GM12878 (cell line): ENCODE measurements around the gene IPO11. TPM values are rescaled to one million over a fixed set of nuclear protein-coding genes. Genes with fewer than 3 reads are reported as not detected.

Experiments
- ATAC-seq: fragments of 200-7000 bp; cut with Tn5 transposase; 3 replicates; pipeline ENCODE4 v1.9.1; 2020; ENCODE audit warnings: mild to moderate bottlenecking, moderate library complexity
- BruUV-seq: library from RNA; stranded (reverse); fragments of 400-500 nt; replicated peaks from 2 replicates; lab custom pipeline; 2021; lab: Mats Ljungman, UMichigan
- CTCF ChIA-PET: fragments of 300-600 bp; sonication (Branson Sonifier 250); formaldehyde crosslinking; extraction: SDS; loops from one replicate; lab custom pipeline; 2021; ENCODE audit warnings: inconsistent platforms; lab: Yijun Ruan, JAX
- POLR2A ChIA-PET: fragments of 350-600 bp; formaldehyde crosslinking; extraction: SDS; loops from one replicate; lab custom pipeline; 2021; ENCODE audit warnings: inconsistent platforms; lab: Charles Lee
- RAD21 ChIA-PET: fragments of 300-600 bp; sonication (Branson Sonifier 250); formaldehyde crosslinking; loops from one replicate; lab custom pipeline; 2023; ENCODE audit warnings: antibody characterized with exemption; ENCODE audit not compliant: unreplicated experiment; lab: Charles Lee
- SMC1A ChIA-PET: fragments of 300-600 bp; sonication (Branson Sonifier 250); formaldehyde crosslinking; loops from one replicate; lab custom pipeline; 2023; ENCODE audit not compliant: unreplicated experiment, uncharacterized antibody; lab: Charles Lee
- DNase-seq: peaks from one replicate; pipeline ENCODE4 v3.0.0-alpha.2; 2011; ENCODE audit warnings: low read depth, low spot score
- FAIRE-seq: peaks from 3 replicates; lab custom pipeline; 2011; peaks lifted over from hg19 to GRCh38; lab: Jason Lieb, UNC
- H2AFZ ChIP-seq: 2 replicates; pipeline ENCODE4 v1.6.0; 2011; ENCODE audit warnings: low read depth, low read length, control low read depth; ENCODE audit not compliant: control insufficient read depth
- H3K27ac ChIP-seq: 2 replicates; pipeline ENCODE4 v1.5.1; 2011; ENCODE audit warnings: control low read depth; ENCODE audit not compliant: control insufficient read depth, insufficient read depth
- H3K27me3 ChIP-seq, 2 experiments: replicated peaks in 1 of 2; 2 replicates each; pipeline versions ENCODE4 v1.6.0 to v1.6.1; 2011; ENCODE audit warnings: low read length in 1 of 2; ENCODE audit not compliant: control insufficient read depth in 2 of 2, insufficient read depth in 2 of 2
- H3K36me3 ChIP-seq, 2 experiments: 2 replicates each; pipeline ENCODE4 v1.5.1; 2011; ENCODE audit warnings: low read length in 1 of 2; ENCODE audit not compliant: control insufficient read depth in 2 of 2, insufficient read depth in 2 of 2
- H3K4me1 ChIP-seq: 2 replicates; pipeline ENCODE4 v1.6.1; 2011; ENCODE audit warnings: mild to moderate bottlenecking, low read length, moderate library complexity, mixed read lengths; ENCODE audit not compliant: control insufficient read depth, insufficient read depth
- H3K4me2 ChIP-seq: 2 replicates; pipeline ENCODE4 v1.6.0; 2011; ENCODE audit warnings: control low read depth; ENCODE audit not compliant: control insufficient read depth, insufficient read depth
- H3K4me3 ChIP-seq: fragments of 200-600 bp; sonication (generic); 2 replicates; pipeline ENCODE4 v1.5.1; 2016
- H3K79me2 ChIP-seq: 2 replicates; pipeline ENCODE4 v1.6.0; 2011; ENCODE audit warnings: low read length; ENCODE audit not compliant: control insufficient read depth, insufficient read depth
- H3K9ac ChIP-seq: 2 replicates; pipeline ENCODE4 v1.8.0; 2011; ENCODE audit warnings: low read length, control low read depth, mixed read lengths; ENCODE audit not compliant: control insufficient read depth, insufficient read depth
- H3K9me3 ChIP-seq: replicated peaks from 3 replicates; pipeline ENCODE4 v1.5.1; 2011; ENCODE audit warnings: mild to moderate bottlenecking, low read length; ENCODE audit not compliant: control insufficient read depth, insufficient read depth
- H4K20me1 ChIP-seq: 2 replicates; pipeline ENCODE4 v1.6.0; 2011; ENCODE audit not compliant: control insufficient read depth, insufficient read depth
- BCL11A ChIP-seq: IDR thresholded peaks from 2 replicates; pipeline ENCODE4 v1.6.1; 2011; ENCODE audit warnings: low read depth, low read length
- E4F1 ChIP-seq: fragments of 450-650 bp; IDR thresholded peaks from 2 replicates; pipeline ENCODE4 v1.6.1; 2018; ENCODE audit warnings: borderline replicate concordance, mild to moderate bottlenecking; ENCODE audit not compliant: partially characterized antibody
- MYC ChIP-seq: IDR thresholded peaks from 2 replicates; pipeline ENCODE4 v1.6.1; 2011; ENCODE audit warnings: mild to moderate bottlenecking, low read length, moderate library complexity, inconsistent platforms; ENCODE audit not compliant: insufficient read depth, insufficient replicate concordance, insufficient read length, severe bottlenecking
- NFXL1 ChIP-seq: fragments of 450-650 bp; IDR thresholded peaks from 2 replicates; pipeline ENCODE4 v1.6.1; 2017; ENCODE audit warnings: antibody characterized with exemption, mild to moderate bottlenecking, borderline replicate concordance
- NFYB ChIP-seq: IDR thresholded peaks from 2 replicates; pipeline ENCODE4 v1.6.1; 2011; ENCODE audit warnings: low read depth, mild to moderate bottlenecking, low read length, improper control_type of control experiment, moderate library complexity; ENCODE audit not compliant: insufficient read depth
- PAX8 ChIP-seq: fragments of 450-650 bp; IDR thresholded peaks from 2 replicates; pipeline ENCODE4 v1.6.1; 2017; ENCODE audit warnings: mild to moderate bottlenecking, moderate library complexity
- RB1 ChIP-seq: fragments of 450-650 bp; formaldehyde crosslinking; IDR thresholded peaks from 2 replicates; pipeline ENCODE4 v1.6.1; 2017; ENCODE audit warnings: mild to moderate bottlenecking, borderline replicate concordance
- SUZ12 ChIP-seq: fragments of 200-600 bp; sonication (generic); IDR thresholded peaks from one replicate; pipeline ENCODE4 v1.6.1; 2018; ENCODE audit warnings: antibody characterized with exemption, mild to moderate bottlenecking; ENCODE audit not compliant: unreplicated experiment
- TCF7 ChIP-seq: IDR thresholded peaks from 2 replicates; pipeline ENCODE4 v1.6.1; 2014; ENCODE audit warnings: antibody characterized with exemption, borderline replicate concordance
- YY1 ChIP-seq: IDR thresholded peaks from 2 replicates; pipeline ENCODE4 v1.6.1; 2011; ENCODE audit warnings: low read depth, mild to moderate bottlenecking, low read length
- WGBS: methylation state at CpG from one replicate; pipeline ENCODE4 v1.1.6; 2016; ENCODE audit warnings: low lambda C conversion rate; ENCODE audit not compliant: insufficient replicate concordance, insufficient coverage; ENCODE audit errors: missing lambda C conversion rate; 5-methylcytosine and 5-hydroxymethylcytosine counted together
- in situ Hi-C: fragments of 300-500 bp; cut with MboI; formaldehyde crosslinking; loops from 9 replicates; pipeline ENCODE4 v1.14.3; 2018; ENCODE audit warnings: mixed read lengths
- intact Hi-C: fragments of 100-400 bp; cut with micrococcal nuclease; formaldehyde crosslinking; loops from one replicate; pipeline ENCODE4 v1.14.2; 2022; ENCODE audit not compliant: unreplicated experiment
- polyA plus RNA-seq, 11 experiments: library from polyadenylated mRNA; depleted of rRNA in 4 of 11; unstranded in 6 of 11; stranded (reverse) in 5 of 11; fragments of >200 nt; fragmentation: Nextera tagmentation in 4 of 11; fragmentation: Illumina TruSeq in 1 of 11; extraction: Ambion mirVana in 4 of 11; extraction: Trizol in 1 of 11; gene quantifications; 1 replicate in 1 of 11; 2 replicates in 10 of 11; pipeline versions ENCODE4 v1.2.1 to v1.2.3, GENCODE V29; 2011 to 2016; ENCODE audit warnings: inconsistent platforms in 2 of 11, missing spikeins in 2 of 11, low read depth in 1 of 11
- total RNA-seq, 4 experiments: library from RNA; depleted of rRNA in 3 of 4; stranded (reverse); fragments of >200 nt in 3 of 4; fragmentation: Illumina TruSeq in 1 of 4; extraction: Trizol in 1 of 4; gene quantifications; 2 replicates each; pipeline versions ENCODE4 v1.2.1 to v1.2.3, GENCODE V29; 2013 to 2021
- TF ChIP-seq, protein P1 (sequence below): IDR thresholded peaks from 2 replicates; pipeline ENCODE4 v1.6.1; 2011; ENCODE audit warnings: low read depth, mild to moderate bottlenecking, low read length, moderate library complexity, borderline replicate concordance; ENCODE audit errors: extremely low read depth
- TF ChIP-seq, protein P2 (sequence below): IDR thresholded peaks from 2 replicates; pipeline ENCODE4 v1.6.1; 2012; ENCODE audit warnings: mild to moderate bottlenecking, low read depth, low read length

The IPO11 gene
- total and polyA plus RNA-seq, 10 of the 15 experiments (the other 5 are each of a cell fraction or from before 2014, with no cell fraction given) = 14.1 to 49.3 (median 29.8) TPM

DNA sequence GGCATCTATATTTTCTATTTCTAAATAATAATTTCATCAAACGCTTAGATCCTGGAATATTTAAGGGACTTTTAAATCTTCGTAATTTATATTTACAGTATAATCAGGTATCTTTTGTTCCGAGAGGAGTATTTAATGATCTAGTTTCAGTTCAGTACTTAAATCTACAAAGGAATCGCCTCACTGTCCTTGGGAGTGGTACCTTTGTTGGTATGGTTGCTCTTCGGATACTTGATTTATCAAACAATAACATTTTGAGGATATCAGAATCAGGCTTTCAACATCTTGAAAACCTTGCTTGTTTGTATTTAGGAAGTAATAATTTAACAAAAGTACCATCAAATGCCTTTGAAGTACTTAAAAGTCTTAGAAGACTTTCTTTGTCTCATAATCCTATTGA, 167.2 kb downstream of the IPO11 start (continued):
- no peak for TF ChIP-seq RB1

GRCh38 chr5:62581836-62582597, 169.5 kb downstream of the IPO11 start:
- intact Hi-C loops = no loop called here
- H3K4me2 ChIP-seq = no peak overlapping the region
- H3K4me3 ChIP-seq = no peak overlapping the region
- no peak for ATAC-seq
- ChIA-PET SMC1A (interaction anchor here (0.9 to 3.6 kb wide), 6 partner anchors 8 to 189 kb away, joined by 3 to 19 read pairs (median 4); no protein-coding TSS in a partner anchor), RAD21 (no interaction called here), CTCF (interaction anchor here (1.0 to 1.7 kb wide), 4 partner anchors 8 to 21 kb away, joined by 3 to 4 read pairs (median 4); no protein-coding TSS in a partner anchor), POLR2A (interaction anchor here (0.5 kb wide), 1 partner anchor 1285 kb away, joined by 3 read pairs; no protein-coding TSS in a partner anchor)
- no peak for TF ChIP-seq YY1
- TF ChIP-seq, protein P1, sequence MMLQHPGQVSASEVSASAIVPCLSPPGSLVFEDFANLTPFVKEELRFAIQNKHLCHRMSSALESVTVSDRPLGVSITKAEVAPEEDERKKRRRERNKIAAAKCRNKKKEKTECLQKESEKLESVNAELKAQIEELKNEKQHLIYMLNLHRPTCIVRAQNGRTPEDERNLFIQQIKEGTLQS = no peak
- TF ChIP-seq, protein P2, sequence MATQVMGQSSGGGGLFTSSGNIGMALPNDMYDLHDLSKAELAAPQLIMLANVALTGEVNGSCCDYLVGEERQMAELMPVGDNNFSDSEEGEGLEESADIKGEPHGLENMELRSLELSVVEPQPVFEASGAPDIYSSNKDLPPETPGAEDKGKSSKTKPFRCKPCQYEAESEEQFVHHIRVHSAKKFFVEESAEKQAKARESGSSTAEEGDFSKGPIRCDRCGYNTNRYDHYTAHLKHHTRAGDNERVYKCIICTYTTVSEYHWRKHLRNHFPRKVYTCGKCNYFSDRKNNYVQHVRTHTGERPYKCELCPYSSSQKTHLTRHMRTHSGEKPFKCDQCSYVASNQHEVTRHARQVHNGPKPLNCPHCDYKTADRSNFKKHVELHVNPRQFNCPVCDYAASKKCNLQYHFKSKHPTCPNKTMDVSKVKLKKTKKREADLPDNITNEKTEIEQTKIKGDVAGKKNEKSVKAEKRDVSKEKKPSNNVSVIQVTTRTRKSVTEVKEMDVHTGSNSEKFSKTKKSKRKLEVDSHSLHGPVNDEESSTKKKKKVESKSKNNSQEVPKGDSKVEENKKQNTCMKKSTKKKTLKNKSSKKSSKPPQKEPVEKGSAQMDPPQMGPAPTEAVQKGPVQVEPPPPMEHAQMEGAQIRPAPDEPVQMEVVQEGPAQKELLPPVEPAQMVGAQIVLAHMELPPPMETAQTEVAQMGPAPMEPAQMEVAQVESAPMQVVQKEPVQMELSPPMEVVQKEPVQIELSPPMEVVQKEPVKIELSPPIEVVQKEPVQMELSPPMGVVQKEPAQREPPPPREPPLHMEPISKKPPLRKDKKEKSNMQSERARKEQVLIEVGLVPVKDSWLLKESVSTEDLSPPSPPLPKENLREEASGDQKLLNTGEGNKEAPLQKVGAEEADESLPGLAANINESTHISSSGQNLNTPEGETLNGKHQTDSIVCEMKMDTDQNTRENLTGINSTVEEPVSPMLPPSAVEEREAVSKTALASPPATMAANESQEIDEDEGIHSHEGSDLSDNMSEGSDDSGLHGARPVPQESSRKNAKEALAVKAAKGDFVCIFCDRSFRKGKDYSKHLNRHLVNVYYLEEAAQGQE = no peak
- no peak for TF ChIP-seq NFXL1
- no peak for TF ChIP-seq PAX8
- no peak for TF ChIP-seq TCF7
- no peak for TF ChIP-seq BCL11A
- TF ChIP-seq E4F1 = no peak
- TF ChIP-seq SUZ12 = no peak
- TF ChIP-seq NFYB = no peak
- no peak for TF ChIP-seq MYC
- in situ Hi-C loops = no loop called here
- no peaks in the 10 kb centered on the region for H3K9me3 ChIP-seq
- H3K36me3 ChIP-seq = no peaks in the 10 kb centered on the region
- 87% methylated on average over 8 of the region's 8 CpGs for WGBS
- no peak for DNase-seq
- peaks cover 4% of the 10 kb centered on the region; the same call in 1 of the 2 replicates for H3K4me1 ChIP-seq
- H2AFZ ChIP-seq = no peak overlapping the region
- no peaks in the 10 kb centered on the region for H3K79me2 ChIP-seq
- no peak for FAIRE-seq
- no peak overlapping the region for H3K27ac ChIP-seq
- no peaks in the 10 kb centered on the region for H4K20me1 ChIP-seq
- no TSS peak for BruUV-seq
- H3K27me3 ChIP-seq = no peaks in the 10 kb centered on the region
- H3K9ac ChIP-seq = no peak overlapping the region
